Measurements from ENCODE around the gene PRR19. TPM values are rescaled to one million over a fixed set of nuclear protein-coding genes. Genes with fewer than 3 reads are reported as not detected.

PRR19 gene
- total RNA-seq, 1 donor from 2014 or later, result 1.2 TPM

DNA sequence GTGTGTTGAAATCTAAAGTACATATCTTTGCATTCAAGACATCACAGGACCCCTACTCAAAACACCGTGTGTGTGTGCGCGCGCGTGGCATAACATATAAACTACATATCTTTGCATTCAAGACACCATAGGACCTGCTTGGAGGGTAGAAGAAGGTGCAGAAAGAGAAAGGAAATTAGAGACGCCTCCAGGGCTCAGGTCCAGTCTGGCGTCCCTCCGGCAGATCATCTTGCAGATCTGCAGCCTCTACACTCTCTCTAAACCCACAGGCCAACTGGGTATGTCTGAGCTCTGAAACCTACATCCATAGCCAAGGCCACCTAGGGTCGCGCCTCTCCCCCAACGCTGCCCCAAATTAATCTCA lies 1.2 kb downstream of the PRR19 start:
- no peak for DNase-seq

DNA sequence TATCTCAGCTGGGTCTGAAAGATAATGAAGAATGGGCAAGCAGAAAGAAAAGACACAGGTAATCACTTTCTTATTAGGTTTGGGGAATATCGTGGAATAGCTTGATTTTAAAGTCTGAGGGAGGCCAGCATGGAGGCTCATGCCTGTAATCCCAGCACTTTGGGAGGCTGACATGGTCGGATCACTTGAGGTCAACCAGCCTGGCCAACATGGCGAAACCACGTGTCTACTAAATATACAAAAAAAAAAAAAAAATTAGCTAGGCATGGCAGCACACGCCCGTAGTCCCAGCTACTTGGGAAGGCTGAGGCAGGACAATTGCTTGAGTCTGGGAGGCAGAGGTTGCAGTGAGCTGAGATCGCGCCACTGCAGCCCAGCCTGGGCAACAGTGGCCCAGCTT lies 1.9 kb downstream of the PRR19 start:
- no peak for DNase-seq

DNA sequence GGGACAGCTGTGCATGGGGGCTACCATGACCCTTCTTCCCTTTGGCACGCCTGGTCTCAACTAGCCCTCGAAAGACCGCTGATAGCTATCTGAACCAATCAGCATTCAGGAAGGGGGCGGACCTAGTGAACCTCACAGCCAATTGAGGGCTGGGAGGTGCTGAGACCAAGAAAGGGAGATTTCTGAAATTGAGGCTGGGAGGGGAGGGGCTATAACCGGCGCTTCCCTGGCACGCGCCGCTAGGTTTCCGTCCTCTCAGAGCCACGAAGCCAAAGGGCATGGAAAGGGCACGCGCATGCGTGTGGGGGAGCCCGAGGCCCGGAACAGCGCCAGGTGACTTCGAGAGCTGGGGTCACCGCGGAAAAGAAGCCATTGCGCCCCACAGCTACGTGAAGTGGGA lies 4.7 kb downstream of the PRR19 start:
- peak; percentile 17 for DNase-seq

DNA sequence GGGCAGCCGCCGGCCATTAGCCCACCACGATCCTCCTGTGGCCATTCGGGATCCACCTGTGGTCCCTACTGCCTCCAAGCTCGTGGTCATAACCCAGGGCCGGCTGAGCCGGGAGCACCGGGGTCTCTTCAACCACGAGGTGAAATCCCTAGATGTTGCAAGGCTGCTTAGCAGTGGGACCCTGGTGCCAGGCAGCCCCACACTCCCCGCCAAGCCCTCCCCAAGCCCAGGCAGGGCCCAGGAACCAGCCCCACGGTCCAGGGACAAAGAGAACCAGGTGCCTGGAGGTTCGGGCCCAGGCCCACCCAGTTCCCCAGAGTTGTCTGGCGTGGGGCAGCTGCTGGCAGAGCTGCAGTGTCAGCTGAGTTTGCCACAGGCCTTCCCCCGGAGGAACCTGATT lies 7.8 kb downstream of the PRR19 start:
- DNase-seq, result no peak

DNA sequence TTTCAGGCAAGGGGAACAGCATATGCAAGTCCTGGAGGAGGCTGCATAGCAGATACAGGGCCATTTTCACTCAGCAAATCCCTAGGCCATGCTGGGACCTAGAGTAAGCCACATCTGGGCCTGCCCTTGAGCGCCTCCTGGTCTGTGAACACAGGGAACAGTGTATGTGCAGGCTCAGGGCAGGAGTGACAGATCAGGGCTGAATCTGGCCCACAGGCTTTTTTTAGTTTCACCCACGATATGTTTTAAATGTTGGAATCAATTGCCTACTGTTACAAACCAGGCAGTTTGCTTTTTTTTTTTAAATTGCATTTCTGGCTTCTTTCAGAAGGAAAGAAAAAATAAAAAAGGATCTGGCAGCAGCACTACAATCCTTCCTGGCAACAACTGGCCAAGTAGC lies 9.7 kb downstream of the PRR19 start:
- DNase-seq, result no peak

DNA sequence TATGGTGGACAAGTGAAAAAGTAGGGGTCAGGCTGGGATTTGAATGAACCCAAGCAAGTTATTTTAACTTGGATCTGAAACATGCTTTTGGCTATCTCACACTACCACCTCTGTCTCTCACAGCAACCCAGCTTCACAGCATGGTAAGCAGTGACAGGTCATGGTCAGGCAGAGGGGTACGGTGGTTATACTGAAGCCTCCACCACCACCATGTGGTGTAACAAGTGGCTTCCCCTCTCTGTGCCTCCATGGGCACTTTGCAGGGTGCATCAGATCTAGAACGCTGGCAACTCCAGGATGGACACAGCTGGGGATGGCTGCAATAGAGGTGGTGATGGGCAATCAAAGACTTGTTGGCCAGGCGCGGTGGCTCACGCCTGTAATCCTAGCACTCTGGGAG lies 10.4 kb downstream of the PRR19 start:
- no peak for DNase-seq

GRCh38 chr19:42313096-42313839 lies 11.3 kb downstream of the PRR19 start, which contains the start of gene TMEM145:
Gene TMEM145 (plus strand): TSS chr19:42313309. CDS start chr19:42313377, 68 bp downstream.
- DNase-seq, result peak; percentile 55

GRCh38 chr19:42313840-42314755 lies 12.2 kb downstream of the PRR19 start:
- no peak for DNase-seq

DNA sequence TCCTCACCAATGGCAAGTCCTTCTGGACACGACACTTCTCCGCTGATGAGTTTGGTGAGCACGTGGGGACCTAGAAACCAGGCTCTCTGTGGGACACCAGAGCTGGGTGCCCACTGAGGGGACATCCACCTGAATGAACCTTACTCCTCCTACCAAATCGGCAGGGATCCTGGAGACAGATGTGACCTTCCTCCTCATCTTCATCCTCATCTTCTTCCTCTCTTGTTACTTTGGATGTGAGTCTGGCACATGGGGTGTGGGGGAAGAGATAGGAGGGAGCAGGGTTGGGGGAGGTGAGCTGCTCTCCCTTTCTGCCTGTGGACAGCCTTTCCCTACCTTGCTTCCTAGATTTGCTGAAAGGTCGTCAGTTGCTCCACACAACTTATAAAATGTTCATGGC lies 13.1 kb downstream of the PRR19 start:
- DNase-seq, result no peak

- DNase-seq, result no peak
Measured at GRCh38 chr19:42316223-42317211, 14.6 kb downstream of the PRR19 start.

DNA sequence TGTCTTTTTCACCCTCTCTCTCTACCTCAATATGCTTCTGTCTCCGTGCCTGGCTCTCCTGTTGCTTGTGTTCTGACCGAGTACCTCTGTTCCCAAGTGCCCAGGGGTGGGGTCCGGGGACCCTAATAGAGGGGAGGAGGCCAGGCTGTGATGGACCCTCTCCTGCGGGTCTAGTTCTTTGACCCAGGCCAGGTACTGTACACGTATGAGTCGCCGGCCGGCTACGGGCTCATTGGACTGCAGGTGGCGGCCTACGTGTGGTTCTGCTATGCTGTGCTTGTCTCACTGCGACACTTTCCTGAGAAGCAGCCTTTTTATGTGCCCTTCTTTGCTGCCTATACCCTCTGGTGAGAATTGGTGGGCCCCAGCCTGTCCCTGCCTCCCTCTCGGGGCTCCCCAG lies 15.6 kb downstream of the PRR19 start:
- DNase-seq, result no peak

DNA sequence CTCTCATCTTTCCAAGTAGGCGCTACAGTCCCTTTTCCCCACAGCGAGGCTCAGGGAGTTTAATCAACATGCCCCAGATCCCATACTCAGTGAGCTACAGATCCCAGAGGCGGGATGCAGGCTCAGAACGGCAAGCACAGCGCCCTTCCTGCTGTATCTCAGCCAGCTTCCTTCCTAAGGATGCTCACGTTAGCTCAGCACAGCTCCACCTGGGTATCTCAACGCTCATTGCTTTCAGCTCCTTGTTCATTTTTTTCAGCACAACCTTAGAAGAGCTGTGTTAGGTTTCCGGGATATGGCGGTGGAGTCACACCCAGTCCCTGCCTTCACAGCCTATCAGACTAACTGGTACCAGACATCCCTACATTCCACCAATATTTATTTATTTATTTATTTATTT lies 20.4 kb downstream of the PRR19 start:
- no peak for DNase-seq

DNA sequence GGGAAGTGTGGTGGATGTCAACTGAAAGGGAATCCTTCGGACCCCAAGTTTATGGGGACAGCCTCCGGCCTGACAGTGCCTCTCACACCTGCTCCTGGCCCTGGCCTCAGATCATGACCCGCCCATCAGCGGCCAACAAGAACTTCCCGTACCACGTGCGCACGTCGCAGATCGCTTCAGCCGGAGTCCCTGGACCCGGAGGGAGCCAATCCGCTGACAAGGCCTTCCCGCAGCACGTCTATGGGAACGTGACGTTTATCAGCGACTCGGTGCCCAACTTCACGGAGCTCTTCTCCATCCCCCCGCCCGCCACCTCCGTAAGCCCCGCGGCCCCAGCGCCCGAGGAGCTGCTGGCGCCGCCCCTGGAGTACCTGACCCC lies 21.5 kb downstream of the PRR19 start:
- no peak for DNase-seq

GRCh38 chr19:42323852-42324654 lies 22.1 kb downstream of the PRR19 start:
- peak; percentile 26 for DNase-seq

GRCh38 chr19:42324655-42325307 lies 22.8 kb downstream of the PRR19 start:
- no peak for DNase-seq

DNA sequence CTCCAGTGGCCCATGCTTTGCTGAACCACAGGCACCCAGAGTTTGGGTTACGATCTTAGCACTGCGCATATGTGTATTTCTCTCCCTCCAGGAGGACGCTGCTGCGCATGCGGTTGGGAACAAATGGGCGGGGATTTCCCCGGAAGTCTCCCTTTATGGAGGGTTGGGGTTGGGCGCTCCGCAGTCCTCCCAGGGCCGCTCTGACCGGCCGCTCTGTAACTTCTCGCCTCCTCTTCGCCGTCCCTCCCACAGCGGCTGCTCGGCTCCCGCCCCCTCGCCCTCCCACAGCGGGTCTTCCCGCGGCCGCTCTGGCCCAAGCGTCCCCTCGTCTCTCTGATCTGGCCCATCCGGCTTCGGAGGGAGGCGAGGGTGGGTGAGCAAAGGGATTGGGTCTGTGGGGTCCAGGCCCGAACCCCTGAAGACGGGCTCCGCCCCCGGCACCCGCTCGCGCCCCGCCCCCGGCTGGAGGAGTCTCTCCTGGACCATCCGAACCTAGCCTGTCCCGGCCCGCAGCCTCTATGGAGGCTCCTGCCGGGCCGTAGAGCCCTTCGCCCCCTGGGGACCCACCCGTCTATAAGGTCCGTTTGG lies 23.5 kb downstream of the PRR19 start, which contains the start of gene MEGF8:
MEGF8 (plus strand) TSS at position 328 of the 588 bp plus-strand sequence. CDS start 609 bp downstream, outside the sequence.
- peak; percentile 99 for DNase-seq

DNA sequence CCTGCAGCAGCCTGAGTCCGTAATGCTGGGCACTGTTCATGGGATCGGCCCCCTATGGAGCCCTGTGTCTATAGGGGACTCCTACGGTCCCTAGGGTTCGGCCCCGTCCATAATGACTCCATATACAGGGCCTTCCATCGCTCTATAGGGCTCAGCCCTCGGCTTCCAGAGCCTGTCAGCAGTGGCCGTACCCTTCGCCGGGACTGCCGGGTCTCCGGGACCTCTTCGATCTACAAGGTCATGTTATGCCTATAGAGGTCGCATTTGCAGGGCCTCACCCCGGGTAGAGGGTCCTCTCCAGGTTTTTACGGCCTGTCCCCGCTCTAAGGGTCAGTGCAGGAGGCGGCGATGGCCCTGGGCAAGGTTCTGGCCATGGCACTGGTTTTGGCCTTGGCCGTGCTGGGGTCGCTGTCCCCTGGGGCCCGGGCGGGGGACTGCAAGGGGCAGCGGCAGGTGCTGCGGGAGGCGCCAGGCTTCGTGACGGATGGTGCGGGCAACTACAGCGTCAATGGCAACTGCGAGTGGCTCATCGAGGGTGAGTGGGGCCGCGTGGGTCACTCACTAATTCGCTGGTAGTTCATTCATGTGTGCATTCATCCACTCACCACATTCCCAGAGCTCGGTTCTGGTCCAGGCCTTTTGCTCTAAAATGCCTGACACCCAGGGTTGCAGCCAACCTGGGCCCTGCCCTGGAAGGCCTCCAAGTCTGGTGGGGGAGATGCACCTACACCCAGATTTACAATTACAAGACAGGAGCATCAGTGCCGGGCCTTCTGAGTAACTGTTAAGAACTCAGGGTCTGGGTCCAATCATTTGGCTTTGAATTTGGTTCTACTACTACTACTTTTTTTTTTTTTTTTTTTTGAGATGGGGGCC lies 24.2 kb downstream of the PRR19 start:
- DNase-seq, result peak; percentile 27

GRCh38 chr19:42326969-42327368 lies 25.0 kb downstream of the PRR19 start:
- no peak for DNase-seq

DNA sequence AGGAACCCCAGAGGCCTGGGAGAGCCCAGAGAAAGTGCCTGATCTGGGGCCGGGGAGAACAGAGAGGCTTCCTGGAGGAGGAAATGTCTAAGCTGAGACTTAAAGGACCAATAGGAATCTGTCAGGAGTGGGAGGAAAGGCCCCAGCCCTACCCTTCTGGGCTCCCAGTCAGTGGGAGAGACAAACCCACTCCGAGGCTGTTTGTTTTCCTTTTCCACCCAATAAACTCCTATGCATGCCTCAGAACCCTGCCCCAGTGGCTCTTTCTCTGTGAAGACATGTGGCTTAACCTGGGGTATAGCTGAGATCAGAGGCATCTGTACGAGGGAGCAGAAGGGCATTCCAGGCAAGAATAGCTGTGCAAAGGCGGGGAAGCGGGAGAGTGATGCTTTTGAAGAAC lies 25.4 kb downstream of the PRR19 start:
- DNase-seq, result no peak

- DNase-seq, result no peak
Measured at GRCh38 chr19:42328106-42328505, 26.2 kb downstream of the PRR19 start.
